GM20431 (cell line): ENCODE data around the gene MSRB1.

Experiments used
- in situ Hi-C: fragments of 300-500 bp; cut with MseI, MboI; formaldehyde crosslinking; loops from one replicate; pipeline ENCODE4 v1.15.0; 2020; ENCODE audit warnings: low sequenced_read_pairs; ENCODE audit not compliant: unreplicated experiment

MSRB1 gene

GRCh38 chr16:1919327-1919998 is 23.5 kb downstream of the MSRB1 start:
- in situ Hi-C loops = no loop called here

- in situ Hi-C loops = no loop called here
These were observed 24.4 kb downstream of the MSRB1 start, which contains the start of gene HS3ST6 for GRCh38 chr16:1918351-1919326. Gene HS3ST6, minus strand, starts transcription at chr16:1918415. Its CDS starts 92 bp downstream, at chr16:1918323.

DNA sequence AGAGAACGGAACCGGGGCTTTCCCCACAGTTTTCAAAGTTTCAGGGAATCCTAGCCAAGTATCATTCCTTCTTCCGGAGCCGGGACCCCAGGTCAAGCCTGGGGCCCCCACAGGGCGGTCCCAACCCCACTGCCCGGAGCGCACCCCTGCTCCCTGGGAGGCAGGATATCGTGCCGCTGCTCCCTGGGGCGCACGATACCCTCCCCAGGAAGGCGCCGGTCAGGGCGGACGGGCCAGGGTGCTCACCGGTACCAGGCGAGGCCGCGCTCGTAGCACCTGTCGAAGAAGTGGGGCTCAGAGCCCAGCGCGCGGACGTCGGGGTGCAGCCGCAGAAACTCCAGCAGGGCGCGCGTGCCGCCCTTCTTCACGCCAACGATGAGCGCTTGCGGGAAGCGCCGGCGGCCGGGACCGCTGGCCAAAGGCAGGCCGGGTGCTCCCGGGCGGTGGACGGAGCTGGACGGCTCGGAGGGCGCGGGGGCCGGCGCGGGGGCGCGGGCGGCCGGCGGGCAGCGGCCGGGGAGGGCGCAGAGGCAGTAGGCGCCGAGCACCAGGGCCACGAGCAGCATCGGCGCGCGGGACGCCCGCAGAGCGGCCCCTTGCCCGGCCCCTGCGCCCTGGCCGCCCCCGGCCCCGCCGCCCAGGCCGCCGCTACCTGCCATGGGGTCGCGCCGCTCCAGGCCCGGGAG is 25.2 kb downstream of the MSRB1 start:
- in situ Hi-C loops = no loop called here

DNA sequence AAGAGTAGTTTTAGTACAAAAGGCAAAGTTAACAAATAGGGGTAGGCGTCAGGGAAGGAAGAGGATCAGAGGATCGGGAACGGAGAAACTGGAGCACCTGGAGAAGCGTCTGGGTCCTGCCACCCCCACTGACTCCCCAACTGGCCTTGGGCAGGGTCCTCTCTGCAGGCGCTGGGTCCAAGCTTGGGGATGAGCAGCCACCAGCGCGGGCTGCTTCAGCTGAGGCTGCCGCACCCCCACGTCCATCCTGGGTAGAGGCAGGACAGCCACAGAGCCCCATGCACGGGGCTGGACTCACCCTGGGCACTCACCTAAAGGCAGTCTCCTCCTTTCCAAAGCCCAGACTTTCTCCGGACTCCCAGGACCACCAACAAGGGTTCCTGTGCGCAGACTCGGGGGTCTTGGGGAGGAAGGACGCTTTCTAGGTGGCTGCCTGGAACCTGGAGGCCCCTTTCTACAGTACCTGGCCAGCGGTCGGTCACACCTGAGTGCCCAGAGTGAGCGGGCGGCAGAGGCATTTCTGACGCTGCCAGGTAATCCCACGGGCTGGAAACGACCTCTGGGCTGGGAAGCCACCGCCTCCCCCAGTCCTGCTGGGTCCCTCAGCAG is 25.8 kb downstream of the MSRB1 start:
- in situ Hi-C loops = no loop called here

DNA sequence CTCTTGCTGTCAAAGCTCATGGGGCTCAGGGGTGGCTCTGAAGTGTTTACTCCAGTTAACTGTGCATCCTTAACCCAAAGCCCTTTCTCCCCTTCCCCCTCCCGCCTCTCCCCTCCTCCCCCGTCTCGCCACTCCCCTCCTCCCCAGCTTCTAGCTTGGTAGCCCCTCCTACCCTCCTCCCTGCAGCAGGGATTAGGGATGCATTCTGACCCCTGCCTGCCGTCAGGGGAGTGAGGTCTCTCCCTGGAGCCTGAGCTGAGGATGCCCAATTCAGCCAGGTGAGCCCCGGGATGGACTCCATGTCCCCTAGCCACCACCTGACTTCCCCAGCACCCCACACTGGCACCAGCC is 26.4 kb downstream of the MSRB1 start:
- in situ Hi-C loops = no loop called here

DNA sequence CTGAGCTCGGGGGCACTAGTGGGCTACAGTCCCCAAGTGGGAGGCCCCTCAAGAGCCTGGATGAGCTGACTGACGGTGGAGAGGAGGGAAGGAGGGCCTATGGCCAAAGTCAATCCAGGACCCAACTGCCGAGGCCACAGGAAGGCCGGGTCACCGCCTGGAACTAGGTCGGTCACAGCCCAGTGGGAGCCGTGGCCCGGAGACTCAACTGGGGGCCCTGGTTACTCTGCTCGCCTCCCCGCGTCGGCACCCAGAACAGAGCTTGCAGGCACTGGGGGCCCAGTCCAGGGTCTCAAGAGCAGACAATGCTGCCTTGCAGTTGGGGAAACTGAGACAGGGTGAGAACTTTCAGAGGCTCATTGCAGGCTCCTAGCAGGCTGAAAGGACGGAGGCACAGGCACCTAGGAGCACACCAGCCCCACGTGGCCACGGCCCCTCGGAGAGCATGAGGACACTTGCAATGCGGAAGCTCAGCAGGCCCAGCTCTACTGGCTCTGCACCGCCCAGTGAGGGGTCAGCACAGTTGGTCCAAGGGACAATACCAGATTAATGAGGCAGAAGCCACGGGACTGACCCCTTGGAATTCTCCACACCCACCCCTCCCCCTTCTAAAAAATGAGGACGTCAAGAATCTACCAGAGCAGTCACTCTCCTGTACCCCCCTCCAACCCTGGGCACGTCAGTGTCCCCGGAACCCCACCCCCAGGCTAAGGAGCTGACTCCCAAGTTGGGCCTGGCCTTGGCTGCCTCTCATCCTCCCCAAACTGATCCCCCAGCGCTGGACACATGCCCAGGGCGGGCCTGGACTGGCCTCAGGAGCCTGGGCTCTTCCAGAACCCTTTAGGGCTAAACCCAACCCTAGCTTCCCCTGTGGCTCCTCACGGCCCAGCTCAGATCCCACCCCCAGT is 27.0 kb downstream of the MSRB1 start:
- in situ Hi-C loops = no loop called here

DNA sequence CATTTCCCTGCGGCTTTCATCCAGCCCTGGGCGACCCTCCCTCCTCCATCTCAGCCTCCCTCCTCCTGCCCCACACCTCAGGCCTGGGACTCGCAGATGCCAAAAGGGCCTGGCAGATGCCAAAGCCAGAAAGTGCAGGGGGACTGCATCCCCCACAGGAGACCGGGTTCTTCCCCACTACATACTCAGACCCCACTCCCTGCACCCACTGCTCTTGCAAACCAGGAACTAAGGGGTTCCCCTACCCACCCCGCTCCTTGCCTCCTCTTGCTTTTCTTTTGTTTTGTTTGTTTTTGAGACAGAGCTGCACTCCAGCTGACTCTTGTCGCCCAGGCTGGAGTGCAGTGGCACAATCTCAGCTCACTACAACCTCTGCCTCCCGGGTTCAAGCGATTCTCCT is 28.0 kb downstream of the MSRB1 start:
- in situ Hi-C loops = no loop called here

DNA sequence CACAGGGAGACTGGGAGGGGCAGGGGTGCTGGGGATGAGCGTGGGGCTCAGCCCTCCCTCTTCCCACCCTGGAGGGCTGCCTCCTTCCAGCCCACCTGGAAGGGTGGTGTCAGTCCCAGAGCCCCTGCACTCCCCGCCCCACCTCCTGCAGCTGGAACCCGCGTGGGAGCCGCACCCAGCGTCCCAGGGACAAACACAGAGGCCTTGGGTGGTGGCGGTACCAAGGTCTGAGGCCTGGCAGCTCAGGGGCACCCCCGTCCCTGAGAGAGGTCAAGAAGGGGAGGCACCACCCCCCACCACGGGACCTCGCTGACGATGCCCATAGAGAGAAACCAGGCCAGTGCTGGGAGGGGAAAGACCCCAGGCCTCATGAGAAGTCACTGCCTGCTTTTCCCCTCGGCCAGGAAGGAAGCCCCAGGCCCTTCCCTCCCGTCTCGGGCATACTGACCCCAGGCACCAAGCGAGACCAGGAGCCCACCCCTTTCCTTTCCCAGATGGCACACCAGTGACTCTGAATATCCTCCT is 28.9 kb downstream of the MSRB1 start:
- in situ Hi-C loops = no loop called here

DNA sequence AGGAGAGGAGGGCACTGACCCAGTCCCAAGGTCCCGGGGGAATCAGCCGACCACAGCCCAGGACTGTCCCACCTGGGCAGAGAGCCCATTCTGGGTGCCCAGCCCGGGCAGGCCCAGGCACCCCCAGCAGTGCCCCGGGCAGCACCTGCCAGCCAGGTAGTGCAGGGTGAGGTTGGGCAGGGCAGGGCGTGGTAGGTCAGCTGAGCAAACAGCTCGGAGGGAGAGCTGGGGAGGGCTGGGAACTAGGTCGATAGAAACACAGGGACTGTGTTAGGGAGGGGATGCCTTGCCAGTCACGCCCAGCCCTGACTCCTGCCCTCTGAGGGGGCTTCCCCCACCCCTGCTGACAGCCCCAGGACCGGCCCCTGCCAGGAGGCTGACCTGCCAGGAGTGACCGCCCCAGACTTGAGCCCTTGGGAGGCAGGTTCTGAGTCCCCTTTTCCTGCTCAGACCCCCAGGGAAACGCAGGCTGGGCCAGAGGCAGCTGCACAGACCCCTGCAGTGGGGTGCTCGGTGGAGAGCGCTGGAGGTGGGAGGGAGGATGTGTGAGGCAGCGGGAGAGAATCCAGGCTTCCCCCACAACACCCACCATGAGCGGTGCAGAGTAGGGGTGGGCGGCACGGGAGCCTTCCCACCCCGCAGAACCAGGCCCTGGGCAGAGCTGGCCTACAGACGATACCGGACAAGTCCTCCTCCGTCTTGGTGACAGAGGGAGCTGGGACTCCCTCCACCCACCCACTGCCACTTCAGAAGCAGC is 29.5 kb downstream of the MSRB1 start:
- in situ Hi-C loops = no loop called here

- in situ Hi-C loops = no loop called here
These were observed 30.8 kb downstream of the MSRB1 start for GRCh38 chr16:1912215-1912543.

DNA sequence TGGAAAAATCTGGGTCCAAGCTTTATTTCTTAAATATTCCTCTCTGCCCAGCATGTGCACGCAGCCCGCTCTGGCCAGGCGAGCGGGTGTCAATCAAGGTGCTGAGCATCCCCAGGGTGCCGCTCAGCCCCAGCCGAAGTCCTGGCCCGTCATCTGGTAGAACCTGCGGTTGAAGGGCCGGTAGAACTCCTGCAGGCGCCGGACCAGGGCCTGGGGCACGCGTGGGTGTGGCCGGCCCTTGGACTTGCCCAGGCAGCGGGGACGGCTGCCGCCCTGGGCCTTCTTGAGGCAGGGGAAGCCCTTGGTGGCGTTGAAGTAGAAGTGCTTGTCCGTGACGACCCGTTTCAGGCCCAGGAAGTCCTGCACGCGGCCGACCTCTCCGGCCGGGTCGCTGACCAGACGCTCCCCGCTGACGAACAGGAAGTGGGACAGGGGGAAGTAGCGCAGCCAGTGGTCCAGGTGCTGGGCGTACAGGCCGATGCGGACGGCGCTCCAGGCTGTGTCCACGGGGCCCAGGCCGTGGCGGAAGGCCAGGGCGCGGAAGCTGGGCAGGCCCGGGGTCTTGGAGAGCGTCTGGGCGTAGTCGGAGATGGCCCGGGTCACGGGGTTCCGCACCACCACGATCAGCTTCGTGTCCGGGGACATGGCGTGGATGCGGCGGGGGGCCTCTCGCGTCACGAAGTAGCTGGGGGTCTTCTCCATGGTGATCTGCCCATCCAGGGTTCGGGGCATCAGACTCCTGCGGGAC is 31.4 kb downstream of the MSRB1 start:
- in situ Hi-C loops = no loop called here

DNA sequence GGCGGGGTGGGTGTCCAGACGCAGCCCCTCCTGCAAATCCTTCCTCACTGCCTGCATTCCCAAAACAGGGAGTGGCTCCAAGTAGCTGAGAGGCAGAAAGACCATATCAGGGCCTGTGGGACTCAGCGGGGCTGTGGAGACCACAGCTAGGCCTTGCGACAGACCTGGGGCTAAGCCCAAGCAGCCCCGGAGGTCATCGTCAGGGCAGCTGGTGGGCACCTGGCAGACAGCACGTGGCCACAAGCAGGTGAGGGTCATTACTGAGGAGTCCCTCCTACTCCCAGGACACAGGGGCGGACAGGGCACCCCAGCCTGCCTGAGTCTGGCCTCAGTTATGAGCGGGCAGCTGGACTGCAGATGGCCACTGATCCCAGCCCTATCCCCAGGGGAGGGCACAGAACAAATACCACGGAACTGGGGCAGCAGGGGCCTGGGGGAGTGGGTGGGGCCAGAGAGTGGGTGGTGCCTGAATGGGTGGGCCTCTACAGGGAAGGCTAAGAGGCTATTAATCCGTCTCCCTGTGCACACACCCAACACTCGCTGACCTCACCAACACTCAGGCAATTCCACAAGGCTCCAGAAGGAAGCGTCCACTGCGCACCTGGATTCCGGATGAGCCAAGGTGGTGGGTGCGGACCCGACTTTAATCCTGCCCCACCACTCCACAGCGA is 33.3 kb downstream of the MSRB1 start:
- in situ Hi-C loops = no loop called here

GRCh38 chr16:1908983-1909382 is 34.0 kb downstream of the MSRB1 start:
- in situ Hi-C loops = no loop called here

GRCh38 chr16:1908184-1908583 is 34.8 kb downstream of the MSRB1 start:
- in situ Hi-C loops = no loop called here

- in situ Hi-C loops = no loop called here
These were observed 35.7 kb downstream of the MSRB1 start for GRCh38 chr16:1907226-1907860.

DNA sequence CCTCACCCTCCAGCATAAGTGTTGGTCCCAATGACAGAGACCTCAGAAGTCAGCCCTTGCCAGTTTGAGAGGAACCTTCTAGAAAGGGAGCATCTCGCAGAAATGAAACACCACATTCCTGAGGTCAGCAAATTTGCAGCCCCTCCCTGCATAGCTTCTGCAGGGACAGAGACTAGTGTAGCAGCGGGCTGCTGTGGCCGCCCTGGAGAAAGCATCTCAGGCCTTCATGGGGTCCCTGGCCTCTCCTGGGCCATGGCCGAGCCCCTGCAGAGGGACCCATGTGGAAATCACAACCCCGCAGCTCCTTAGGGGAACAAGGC is 36.2 kb downstream of the MSRB1 start:
- in situ Hi-C loops = no loop called here
